GM21576 (cell line): ENCODE results near the gene GPR107.

ENCODE experiments used
- ATAC-seq: cut with Tn5 transposase; IDR thresholded peaks from one replicate; pipeline ENCODE4 v1.9.1; 2021; ENCODE audit warnings: mild to moderate bottlenecking, moderate library complexity; ENCODE audit not compliant: unreplicated experiment

The GPR107 gene

DNA sequence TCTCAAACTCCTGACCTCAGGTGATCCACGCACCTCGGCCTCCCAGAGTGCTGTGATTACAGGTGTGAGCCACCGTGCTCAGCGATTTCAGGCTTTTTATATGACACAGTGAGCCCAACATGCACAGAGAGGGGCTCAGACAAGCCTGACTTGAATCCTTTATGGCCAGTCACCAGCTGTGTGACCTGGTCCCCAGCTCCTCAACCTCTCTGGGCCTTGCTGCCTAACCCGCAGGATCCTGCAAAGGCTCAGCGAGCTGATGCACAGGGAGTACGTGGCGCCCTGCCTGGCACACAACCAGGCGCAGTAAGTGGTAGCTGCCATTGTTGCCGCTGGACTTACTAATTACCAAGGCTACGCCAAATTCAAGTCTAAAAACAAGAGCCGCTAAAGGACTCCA, 101.9 kb downstream of the GPR107 start:
- ATAC-seq = no peak

DNA sequence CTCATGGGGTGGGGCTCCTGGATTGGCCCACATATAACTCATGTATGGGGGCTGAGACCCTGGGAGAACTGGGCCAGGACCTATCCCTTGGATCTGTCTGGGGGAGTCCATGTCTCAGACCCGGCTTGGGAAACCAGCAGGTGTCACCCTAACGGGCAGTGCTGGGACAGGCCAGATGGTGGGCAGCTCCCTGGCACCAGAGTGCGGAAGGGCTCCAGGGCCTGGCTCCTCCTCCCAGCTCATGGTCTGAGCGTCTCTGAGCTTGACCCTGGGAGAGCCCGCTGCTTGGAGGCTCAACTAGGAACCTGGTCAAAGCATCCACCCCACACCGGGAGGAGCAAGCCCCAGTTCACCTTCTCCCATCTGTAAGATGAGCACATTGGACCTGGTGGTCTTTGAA, 103.0 kb downstream of the GPR107 start:
- no peak for ATAC-seq

DNA sequence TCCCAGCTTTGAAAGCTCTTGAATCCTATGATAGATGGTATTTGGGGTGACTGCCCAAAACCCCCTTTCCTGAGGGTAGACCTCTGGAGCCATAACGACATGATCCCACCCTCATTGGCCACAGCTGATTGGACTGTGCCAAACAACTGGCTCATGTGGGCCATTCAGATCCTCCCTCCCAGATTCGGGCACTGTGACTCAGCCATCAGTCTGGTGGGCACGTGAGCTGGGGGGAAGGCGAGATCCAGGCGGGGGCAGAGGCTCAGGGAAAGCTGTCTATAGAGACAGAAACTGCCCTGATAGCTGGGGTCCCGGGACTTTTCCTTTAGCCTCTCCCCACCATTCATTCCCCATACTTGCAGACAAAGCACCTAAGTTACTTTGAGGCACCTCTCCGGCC, 103.4 kb downstream of the GPR107 start:
- ATAC-seq = no peak

DNA sequence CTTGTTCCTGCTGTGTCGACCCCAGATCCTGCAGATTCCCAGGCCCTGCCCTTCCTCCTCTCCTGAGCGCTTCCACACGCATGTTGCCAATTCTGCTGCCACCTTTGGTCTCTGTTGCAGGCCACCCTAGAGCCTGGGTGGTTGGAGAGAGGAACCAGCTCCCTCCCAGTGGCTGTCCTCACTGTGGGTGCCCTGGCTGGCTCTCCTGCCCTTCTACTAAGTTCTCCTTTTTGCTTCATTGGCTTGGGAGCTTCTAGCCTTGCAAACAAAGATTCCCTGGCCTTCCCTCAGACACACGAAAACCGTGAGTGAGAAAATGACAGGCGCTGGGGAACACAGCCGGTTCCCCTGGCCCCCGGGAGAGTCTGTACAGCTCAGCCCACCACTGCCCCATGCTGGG, 104.3 kb downstream of the GPR107 start:
- no peak for ATAC-seq

GRCh38 chr9:130159057-130159456, 105.4 kb downstream of the GPR107 start:
- no peak for ATAC-seq

DNA sequence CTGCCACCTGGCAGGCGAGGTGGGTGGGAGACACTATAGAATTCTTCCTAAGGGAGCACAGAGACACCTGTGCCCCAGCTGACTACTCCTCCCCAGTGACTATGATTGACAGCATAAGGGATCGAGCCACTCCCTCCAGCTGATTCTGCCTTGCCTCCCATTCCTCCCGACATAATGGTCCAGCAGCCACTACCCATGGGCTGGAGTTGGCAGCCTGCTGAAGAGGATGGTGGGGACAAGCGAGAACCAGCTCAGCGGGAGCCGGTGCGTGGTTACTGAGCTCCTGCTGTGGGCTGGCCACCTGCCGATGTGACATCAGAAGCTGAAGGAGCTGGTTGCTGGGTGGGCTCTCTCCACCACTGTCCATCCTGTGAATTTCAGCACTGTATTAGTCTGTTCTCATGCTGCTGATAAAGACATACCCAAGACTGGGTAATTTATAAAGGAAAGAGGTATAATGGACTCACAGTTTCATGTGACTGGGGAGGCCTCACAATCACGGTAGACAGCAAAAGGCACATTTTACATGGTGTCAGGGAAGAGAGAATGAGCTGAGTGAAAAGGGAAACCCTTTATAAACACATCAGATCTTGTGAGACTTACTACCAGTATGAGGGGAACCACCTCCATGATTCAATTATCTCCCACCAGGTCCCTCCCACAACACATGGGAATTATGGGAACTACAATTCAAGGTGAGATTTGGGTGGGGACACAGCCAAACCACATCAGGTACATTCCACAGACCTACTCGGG, 106.4 kb downstream of the GPR107 start:
- no peak for ATAC-seq

GRCh38 chr9:130160862-130161470, 107.3 kb downstream of the GPR107 start:
- no peak for ATAC-seq

DNA sequence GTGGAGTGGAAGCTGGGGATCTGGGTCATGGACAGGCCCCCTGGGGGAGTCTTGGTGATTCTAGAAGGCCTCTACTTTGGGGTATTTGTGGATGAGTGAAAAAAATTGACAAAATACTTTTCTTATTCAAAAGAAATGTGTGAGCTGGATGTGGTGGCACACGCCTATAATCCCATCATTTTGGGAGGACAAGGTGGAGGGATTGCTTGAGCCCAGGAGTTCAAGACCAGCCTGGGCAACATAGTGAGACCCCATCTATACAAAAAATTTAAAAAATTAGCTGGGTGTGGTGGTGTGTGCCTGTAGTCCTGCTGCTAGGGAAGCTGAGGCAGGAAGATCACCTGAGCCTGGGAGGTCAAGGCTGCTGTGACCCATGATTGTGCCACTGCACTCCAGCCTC, 111.9 kb downstream of the GPR107 start:
- ATAC-seq = no peak

DNA sequence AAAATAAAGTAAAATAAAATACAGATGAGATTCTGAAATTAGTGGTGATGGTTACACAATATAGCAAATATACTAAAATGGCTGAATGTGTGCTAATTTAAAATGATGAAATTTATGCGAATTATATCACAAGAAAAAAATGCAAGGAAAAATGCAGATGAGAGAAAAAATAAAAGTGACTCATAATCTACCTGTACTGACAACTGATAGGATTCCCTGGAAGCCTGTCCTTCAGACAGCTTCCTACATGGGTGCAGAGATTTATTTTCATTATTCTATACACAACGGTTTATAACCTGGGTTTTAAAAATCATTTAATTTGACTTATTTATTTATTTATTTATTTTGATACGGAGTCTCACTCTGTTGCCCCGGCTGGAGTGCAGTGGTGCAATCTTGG, 112.7 kb downstream of the GPR107 start:
- no peak for ATAC-seq

DNA sequence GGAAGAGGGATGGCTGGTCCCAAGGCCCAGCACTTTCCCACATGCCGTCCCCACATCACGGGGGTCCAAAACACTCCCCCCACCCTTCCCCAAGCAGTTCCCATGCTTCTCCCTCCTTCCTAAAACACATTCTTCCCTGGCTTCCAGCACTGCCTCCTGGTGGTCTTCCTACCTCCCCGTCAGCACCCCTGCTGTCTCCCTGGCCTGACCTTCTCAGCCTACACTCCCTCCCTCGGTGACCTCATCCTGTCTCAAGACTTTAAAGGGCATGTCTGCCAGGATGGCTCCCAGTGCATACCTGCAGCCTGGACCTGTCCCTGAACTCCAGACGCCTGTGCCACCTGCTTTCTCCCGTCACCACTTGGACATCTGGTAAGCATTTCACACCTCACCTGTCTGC, 114.2 kb downstream of the GPR107 start:
- ATAC-seq = no peak

- no peak for ATAC-seq
Measured at GRCh38 chr9:130171226-130172148, 117.8 kb downstream of the GPR107 start.

DNA sequence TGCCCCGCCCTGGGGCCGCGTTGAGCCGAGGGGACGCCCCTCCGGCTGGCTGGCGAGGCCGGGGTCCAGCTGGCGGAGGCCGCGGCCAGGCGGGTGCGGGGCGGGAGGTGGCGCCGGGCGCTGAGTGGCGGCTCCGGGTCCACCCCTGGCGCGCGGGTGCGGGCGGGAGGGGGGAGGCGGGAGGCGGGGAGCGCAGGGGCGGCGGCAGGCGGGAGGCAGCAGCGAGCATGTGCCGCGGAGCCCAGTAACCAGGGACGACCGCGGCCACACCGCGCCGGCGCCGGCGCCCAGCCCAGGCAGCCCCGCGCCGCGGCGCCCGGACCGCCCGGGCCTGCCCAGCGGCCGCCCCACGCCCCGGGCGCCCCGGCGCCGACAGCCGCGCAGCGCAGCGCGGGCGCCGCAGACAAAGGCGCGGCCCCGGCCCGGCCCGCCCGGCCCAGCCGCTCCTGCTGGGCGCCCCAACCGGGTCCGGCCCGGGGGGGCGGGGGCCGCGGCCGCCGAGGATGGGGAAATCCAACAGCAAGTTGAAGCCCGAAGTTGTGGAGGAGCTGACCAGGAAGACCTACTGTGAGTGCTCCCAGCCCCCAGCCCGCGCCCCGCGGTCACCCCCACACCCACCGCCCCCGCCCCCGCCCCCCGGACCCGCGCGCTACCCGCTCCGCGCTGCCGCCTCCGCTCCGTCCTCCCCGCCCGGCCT, 118.6 kb downstream of the GPR107 start, which contains the start of gene NCS1:
NCS1 (plus strand) TSS at position 244 of the 697 bp plus-strand sequence; CDS start at position 504, 260 bp downstream.
- no peak for ATAC-seq

- ATAC-seq = no peak
Measured at GRCh38 chr9:130172858-130173665, 119.4 kb downstream of the GPR107 start.

DNA sequence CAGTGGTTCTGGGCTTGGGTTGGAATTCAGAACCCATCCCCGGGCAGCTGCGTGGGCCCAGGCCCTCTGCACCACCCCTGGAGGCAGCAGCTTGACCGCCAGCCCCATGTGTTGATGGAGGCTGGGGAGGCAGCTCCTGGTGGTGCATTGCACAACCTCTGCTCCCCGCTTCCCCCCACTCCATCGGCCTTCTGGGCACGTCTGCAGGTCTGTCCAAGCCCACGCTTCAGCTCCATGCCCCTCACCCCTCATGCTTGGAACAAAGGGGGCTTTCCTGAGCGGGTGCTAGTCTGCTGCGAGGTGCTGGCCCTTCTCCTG, 119.9 kb downstream of the GPR107 start:
- ATAC-seq = no peak

- ATAC-seq = no peak
Measured at GRCh38 chr9:130174025-130174424, 120.3 kb downstream of the GPR107 start.

DNA sequence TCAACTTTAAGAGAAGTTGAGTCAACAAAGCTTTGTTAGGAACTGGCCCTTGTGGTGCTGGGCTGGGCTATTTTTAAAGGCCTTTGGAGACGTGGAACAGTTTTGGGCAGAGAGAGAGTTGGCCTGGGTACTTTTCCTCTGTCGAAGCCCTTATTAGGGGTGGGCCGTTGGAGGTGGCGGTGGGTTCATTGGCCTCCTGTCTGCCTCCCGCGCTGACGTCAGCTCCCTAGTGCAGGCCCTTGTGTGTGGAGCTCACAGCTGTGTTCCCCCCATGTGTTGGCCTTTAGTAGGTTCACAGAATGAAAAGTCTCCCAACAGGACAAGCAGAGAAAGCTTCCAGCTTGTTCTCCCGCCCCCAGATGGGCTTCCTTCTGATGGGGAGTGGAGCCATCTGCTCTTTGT, 121.2 kb downstream of the GPR107 start:
- ATAC-seq = no peak

DNA sequence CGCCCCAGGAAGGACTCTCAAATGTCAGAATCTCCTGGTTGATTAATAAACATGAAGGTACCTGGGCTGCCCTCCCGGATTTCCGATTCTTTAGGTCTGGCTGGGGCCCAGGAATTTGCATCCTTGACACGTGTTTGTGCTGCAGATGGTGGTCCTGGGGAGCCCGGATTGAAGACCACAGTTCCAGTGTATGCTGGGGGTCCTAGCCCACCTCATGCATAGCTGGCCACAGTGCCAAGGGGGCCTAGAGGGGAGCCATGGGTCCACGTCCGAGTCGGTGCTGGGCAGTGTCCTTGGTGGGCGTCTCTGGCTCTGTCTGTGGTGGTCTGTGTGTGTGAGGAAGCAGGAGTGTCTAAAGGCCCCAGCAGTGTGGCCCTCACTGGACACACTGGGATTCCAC, 121.6 kb downstream of the GPR107 start:
- no peak for ATAC-seq

GRCh38 chr9:130176760-130177159, 123.1 kb downstream of the GPR107 start:
- no peak for ATAC-seq

DNA sequence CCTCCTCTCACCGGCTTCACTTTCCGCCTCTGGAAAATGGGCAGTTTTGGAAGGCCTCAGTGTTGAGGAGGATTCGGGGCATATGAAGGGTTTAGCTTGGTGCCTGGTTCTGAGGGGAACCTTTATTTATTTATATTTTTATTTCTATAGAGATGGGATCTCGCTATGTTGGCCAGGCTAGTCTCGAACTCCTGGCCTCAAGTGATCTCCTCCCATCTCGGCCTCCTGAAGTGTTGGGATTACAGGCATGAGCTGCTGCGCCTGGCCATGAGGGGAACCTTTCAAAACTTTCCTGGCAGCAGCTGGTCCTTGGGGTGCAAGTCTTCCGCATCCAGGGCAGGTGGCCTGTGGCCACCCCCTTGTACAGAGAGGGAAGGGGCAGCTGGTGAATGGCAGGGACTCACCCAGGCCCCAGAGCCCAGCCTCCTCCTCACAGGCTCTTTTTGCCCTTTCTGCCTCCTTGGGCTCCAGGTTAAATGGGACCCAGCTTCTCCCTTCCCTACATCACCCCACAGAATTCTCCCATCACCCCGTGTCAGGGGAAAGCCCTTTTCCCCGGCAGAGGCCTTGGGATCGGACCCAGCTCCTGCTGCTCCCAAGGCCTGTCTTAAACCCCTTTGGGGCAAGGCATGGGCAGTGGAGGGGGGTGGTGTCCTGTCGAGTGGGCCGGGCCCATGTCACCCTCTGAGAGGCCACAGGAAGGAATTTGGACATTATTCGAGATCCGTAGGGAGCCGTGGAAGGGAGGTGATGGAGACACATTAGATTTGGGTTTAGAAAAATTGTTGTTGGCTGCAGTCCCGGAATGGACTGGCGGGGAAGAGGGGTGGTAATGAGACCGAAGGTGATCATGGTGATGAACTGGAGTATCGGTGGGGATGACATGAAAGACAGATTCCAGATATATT, 124.4 kb downstream of the GPR107 start:
- ATAC-seq = no peak
